HG02610 (cell line): ENCODE measurements around the gene VILL.

Source experiments
- ATAC-seq: cut with Tn5 transposase; IDR thresholded peaks from one replicate; pipeline ENCODE4 v1.9.1; 2021; ENCODE audit warnings: mild to moderate bottlenecking, moderate library complexity; ENCODE audit not compliant: unreplicated experiment

VILL gene

GRCh38 chr3:38016410-38016809 lies 25.8 kb downstream of the VILL start:
- no peak for ATAC-seq

- no peak for ATAC-seq
Measured at GRCh38 chr3:38016847-38017444, 26.4 kb downstream of the VILL start.

- ATAC-seq: no peak
Measured at GRCh38 chr3:38017445-38018295, 27.1 kb downstream of the VILL start.

- ATAC-seq: no peak
Measured at GRCh38 chr3:38018296-38019266, 28.0 kb downstream of the VILL start.

- ATAC-seq: no peak
Measured at GRCh38 chr3:38019658-38020341, 29.2 kb downstream of the VILL start.

GRCh38 chr3:38020342-38020726 lies 29.7 kb downstream of the VILL start:
- ATAC-seq: no peak

GRCh38 chr3:38021196-38021595 lies 30.6 kb downstream of the VILL start:
- no peak for ATAC-seq

GRCh38 chr3:38022301-38022700 lies 31.7 kb downstream of the VILL start:
- ATAC-seq: no peak

- ATAC-seq: no peak
Measured at GRCh38 chr3:38022896-38023709, 32.5 kb downstream of the VILL start.

GRCh38 chr3:38026856-38027255 lies 36.3 kb downstream of the VILL start:
- ATAC-seq: no peak

GRCh38 chr3:38027466-38028465 lies 37.2 kb downstream of the VILL start:
- no peak for ATAC-seq

- ATAC-seq: no peak
Measured at GRCh38 chr3:38028621-38029361, 38.2 kb downstream of the VILL start.

GRCh38 chr3:38029400-38030125 lies 39.0 kb downstream of the VILL start, which contains the start of gene PLCD1:
PLCD1 (minus strand) TSS chr3:38029642; CDS start chr3:38029539, 103 bp downstream.
- no peak for ATAC-seq

- no peak for ATAC-seq
Measured at GRCh38 chr3:38030126-38031021, 39.8 kb downstream of the VILL start.

- ATAC-seq: no peak
Measured at GRCh38 chr3:38031022-38031994, 40.7 kb downstream of the VILL start.
